WTC11 (cell line): ENCODE results near the gene PHF14. TPM values are rescaled to one million over a fixed set of nuclear protein-coding genes. Genes with fewer than 3 reads are reported as not detected.

Experiments
- ATAC-seq: fragments of 200-7000 bp; cut with Tn5 transposase; 2 replicates; pipeline ENCODE4 v1.10.0; 2021; ENCODE audit warnings: mild to moderate bottlenecking, moderate library complexity
- CTCF ChIA-PET: fragments of 300-600 bp; sonication (Branson Sonifier 250); formaldehyde crosslinking; loops from one replicate; lab custom pipeline; 2021; ENCODE audit warnings: antibody characterized with exemption; lab: Charles Lee
- POLR2A ChIA-PET: fragments of 350-600 bp; sonication (Branson Sonifier 250); formaldehyde crosslinking; loops from one replicate; lab custom pipeline; 2021; ENCODE audit warnings: antibody characterized with exemption; lab: Charles Lee
- DNase-seq: peaks from one replicate; pipeline ENCODE4 v3.0.0; 2021; ENCODE audit warnings: low spot score
- H3K27ac Mint-ChIP-seq: 2 replicates; pipeline ENCODE4 v1.8.0; 2021; ENCODE audit warnings: mixed read lengths
- H3K27me3 Mint-ChIP-seq: 2 replicates; pipeline ENCODE4 v1.8.0; 2021; ENCODE audit warnings: low read depth, mild to moderate bottlenecking, moderate library complexity, mixed read lengths
- H3K36me3 Mint-ChIP-seq: 2 replicates; pipeline ENCODE4 v1.8.0; 2021; ENCODE audit warnings: mixed read lengths
- H3K4me1 Mint-ChIP-seq: 2 replicates; pipeline ENCODE4 v1.8.0; 2022; ENCODE audit warnings: mixed read lengths
- H3K4me3 Mint-ChIP-seq: 2 replicates; pipeline ENCODE4 v1.8.0; 2021; ENCODE audit warnings: mild to moderate bottlenecking, moderate library complexity, mixed read lengths
- H3K9me3 Mint-ChIP-seq: 2 replicates; pipeline ENCODE4 v1.8.0; 2021; ENCODE audit warnings: mixed read lengths
- FOXP1 ChIP-seq: sonication (generic); formaldehyde crosslinking; IDR thresholded peaks from 2 replicates; pipeline ENCODE4 v1.8.0; 2022; ENCODE audit warnings: missing genetic modification reagents, mild to moderate bottlenecking, moderate library complexity, borderline replicate concordance
- JAZF1 ChIP-seq: fragments of 250-450 bp; sonication (Bioruptor Pico); IDR thresholded peaks from 2 replicates; pipeline ENCODE4 v1.9.0; 2021; ENCODE audit warnings: moderate library complexity, mild to moderate bottlenecking, inconsistent platforms
- ZNF232 ChIP-seq: sonication (generic); formaldehyde crosslinking; IDR thresholded peaks from 2 replicates; pipeline ENCODE4 v1.8.0; 2022; ENCODE audit warnings: mild to moderate bottlenecking, missing genetic modification reagents
- total RNA-seq: library from RNA; stranded (reverse); gene quantifications from 3 replicates; pipeline ENCODE4 v1.2.3, GENCODE V29; 2021
- TF ChIP-seq, protein P1 (sequence below): sonication (generic); formaldehyde crosslinking; IDR thresholded peaks from 2 replicates; pipeline ENCODE4 v1.8.0; 2023; ENCODE audit warnings: missing genetic modification reagents
- TF ChIP-seq, protein P2 (sequence below): sonication (generic); formaldehyde crosslinking; IDR thresholded peaks from 2 replicates; pipeline ENCODE4 v1.8.1; 2023; ENCODE audit warnings: mild to moderate bottlenecking, missing genetic modification reagents
- TF ChIP-seq, protein P3 (sequence below): fragments of 200-600 bp; IDR thresholded peaks from 2 replicates; pipeline ENCODE4 v1.8.0; 2022; ENCODE audit warnings: antibody characterized with exemption
- TF ChIP-seq, protein P4 (sequence below): fragments of 250-450 bp; sonication (Bioruptor Pico); IDR thresholded peaks from 2 replicates; pipeline ENCODE4 v1.9.0; 2021; ENCODE audit warnings: mild to moderate bottlenecking, borderline replicate concordance
- TF ChIP-seq, protein P5 (sequence below): sonication (generic); formaldehyde crosslinking; IDR thresholded peaks from 2 replicates; pipeline ENCODE4 v1.8.1; 2023; ENCODE audit warnings: mild to moderate bottlenecking, missing genetic modification reagents
- TF ChIP-seq, protein P6 (sequence below): sonication (generic); formaldehyde crosslinking; IDR thresholded peaks from 2 replicates; pipeline ENCODE4 v1.8.0; 2022; ENCODE audit warnings: mild to moderate bottlenecking, missing genetic modification reagents
- TF ChIP-seq, protein P7 (sequence below): sonication (generic); formaldehyde crosslinking; IDR thresholded peaks from 2 replicates; pipeline ENCODE4 v1.8.1; 2022; ENCODE audit warnings: low read depth, mild to moderate bottlenecking, moderate library complexity, missing genetic modification reagents, borderline replicate concordance
- TF ChIP-seq, protein P8 (sequence below): fragments of 250-450 bp; sonication (Bioruptor Pico); IDR thresholded peaks from 2 replicates; pipeline ENCODE4 v1.8.0; 2021; ENCODE audit warnings: mild to moderate bottlenecking
- TF ChIP-seq, protein P9 (sequence below): sonication (generic); formaldehyde crosslinking; IDR thresholded peaks from 2 replicates; pipeline ENCODE4 v1.8.0; 2023; ENCODE audit warnings: mild to moderate bottlenecking, missing genetic modification reagents

Gene PHF14
- total RNA-seq, 1 experiment from 2014 or later: 47.7 TPM

DNA sequence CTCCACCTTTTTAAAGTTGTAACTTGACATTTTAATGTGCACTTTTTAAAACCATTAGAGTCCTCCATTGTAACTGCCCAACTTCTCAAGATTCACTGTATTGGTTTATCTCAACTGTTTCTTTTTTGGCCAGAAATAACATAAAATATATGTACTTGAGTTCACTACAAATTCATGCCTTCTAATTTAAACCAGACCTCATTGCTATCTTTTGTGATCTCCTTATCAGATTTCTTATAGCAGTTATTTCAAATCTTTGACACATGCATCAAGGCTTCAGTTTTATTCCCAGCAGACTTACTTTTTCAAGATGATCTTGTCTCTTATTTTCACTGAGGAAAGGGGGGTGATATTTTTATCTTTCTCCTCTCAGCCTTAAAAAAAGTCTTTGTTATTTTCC, 154.3 kb downstream of the PHF14 start (continued):
- TF ChIP-seq, protein P1, sequence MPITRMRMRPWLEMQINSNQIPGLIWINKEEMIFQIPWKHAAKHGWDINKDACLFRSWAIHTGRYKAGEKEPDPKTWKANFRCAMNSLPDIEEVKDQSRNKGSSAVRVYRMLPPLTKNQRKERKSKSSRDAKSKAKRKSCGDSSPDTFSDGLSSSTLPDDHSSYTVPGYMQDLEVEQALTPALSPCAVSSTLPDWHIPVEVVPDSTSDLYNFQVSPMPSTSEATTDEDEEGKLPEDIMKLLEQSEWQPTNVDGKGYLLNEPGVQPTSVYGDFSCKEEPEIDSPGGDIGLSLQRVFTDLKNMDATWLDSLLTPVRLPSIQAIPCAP: no peak
- TF ChIP-seq, protein P2, sequence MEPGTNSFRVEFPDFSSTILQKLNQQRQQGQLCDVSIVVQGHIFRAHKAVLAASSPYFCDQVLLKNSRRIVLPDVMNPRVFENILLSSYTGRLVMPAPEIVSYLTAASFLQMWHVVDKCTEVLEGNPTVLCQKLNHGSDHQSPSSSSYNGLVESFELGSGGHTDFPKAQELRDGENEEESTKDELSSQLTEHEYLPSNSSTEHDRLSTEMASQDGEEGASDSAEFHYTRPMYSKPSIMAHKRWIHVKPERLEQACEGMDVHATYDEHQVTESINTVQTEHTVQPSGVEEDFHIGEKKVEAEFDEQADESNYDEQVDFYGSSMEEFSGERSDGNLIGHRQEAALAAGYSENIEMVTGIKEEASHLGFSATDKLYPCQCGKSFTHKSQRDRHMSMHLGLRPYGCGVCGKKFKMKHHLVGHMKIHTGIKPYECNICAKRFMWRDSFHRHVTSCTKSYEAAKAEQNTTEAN: no peak
- TF ChIP-seq FOXP1 (CRISPR knock-in tag): no peak
- TF ChIP-seq, protein P3, sequence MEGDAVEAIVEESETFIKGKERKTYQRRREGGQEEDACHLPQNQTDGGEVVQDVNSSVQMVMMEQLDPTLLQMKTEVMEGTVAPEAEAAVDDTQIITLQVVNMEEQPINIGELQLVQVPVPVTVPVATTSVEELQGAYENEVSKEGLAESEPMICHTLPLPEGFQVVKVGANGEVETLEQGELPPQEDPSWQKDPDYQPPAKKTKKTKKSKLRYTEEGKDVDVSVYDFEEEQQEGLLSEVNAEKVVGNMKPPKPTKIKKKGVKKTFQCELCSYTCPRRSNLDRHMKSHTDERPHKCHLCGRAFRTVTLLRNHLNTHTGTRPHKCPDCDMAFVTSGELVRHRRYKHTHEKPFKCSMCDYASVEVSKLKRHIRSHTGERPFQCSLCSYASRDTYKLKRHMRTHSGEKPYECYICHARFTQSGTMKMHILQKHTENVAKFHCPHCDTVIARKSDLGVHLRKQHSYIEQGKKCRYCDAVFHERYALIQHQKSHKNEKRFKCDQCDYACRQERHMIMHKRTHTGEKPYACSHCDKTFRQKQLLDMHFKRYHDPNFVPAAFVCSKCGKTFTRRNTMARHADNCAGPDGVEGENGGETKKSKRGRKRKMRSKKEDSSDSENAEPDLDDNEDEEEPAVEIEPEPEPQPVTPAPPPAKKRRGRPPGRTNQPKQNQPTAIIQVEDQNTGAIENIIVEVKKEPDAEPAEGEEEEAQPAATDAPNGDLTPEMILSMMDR: no peak
- TF ChIP-seq, protein P4, sequence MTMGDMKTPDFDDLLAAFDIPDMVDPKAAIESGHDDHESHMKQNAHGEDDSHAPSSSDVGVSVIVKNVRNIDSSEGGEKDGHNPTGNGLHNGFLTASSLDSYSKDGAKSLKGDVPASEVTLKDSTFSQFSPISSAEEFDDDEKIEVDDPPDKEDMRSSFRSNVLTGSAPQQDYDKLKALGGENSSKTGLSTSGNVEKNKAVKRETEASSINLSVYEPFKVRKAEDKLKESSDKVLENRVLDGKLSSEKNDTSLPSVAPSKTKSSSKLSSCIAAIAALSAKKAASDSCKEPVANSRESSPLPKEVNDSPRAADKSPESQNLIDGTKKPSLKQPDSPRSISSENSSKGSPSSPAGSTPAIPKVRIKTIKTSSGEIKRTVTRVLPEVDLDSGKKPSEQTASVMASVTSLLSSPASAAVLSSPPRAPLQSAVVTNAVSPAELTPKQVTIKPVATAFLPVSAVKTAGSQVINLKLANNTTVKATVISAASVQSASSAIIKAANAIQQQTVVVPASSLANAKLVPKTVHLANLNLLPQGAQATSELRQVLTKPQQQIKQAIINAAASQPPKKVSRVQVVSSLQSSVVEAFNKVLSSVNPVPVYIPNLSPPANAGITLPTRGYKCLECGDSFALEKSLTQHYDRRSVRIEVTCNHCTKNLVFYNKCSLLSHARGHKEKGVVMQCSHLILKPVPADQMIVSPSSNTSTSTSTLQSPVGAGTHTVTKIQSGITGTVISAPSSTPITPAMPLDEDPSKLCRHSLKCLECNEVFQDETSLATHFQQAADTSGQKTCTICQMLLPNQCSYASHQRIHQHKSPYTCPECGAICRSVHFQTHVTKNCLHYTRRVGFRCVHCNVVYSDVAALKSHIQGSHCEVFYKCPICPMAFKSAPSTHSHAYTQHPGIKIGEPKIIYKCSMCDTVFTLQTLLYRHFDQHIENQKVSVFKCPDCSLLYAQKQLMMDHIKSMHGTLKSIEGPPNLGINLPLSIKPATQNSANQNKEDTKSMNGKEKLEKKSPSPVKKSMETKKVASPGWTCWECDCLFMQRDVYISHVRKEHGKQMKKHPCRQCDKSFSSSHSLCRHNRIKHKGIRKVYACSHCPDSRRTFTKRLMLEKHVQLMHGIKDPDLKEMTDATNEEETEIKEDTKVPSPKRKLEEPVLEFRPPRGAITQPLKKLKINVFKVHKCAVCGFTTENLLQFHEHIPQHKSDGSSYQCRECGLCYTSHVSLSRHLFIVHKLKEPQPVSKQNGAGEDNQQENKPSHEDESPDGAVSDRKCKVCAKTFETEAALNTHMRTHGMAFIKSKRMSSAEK (CRISPR knock-in tag): no peak
- TF ChIP-seq JAZF1 (CRISPR knock-in tag): no peak
- TF ChIP-seq, protein P5, sequence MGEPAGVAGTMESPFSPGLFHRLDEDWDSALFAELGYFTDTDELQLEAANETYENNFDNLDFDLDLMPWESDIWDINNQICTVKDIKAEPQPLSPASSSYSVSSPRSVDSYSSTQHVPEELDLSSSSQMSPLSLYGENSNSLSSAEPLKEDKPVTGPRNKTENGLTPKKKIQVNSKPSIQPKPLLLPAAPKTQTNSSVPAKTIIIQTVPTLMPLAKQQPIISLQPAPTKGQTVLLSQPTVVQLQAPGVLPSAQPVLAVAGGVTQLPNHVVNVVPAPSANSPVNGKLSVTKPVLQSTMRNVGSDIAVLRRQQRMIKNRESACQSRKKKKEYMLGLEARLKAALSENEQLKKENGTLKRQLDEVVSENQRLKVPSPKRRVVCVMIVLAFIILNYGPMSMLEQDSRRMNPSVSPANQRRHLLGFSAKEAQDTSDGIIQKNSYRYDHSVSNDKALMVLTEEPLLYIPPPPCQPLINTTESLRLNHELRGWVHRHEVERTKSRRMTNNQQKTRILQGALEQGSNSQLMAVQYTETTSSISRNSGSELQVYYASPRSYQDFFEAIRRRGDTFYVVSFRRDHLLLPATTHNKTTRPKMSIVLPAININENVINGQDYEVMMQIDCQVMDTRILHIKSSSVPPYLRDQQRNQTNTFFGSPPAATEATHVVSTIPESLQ (CRISPR knock-in tag): no peak
- TF ChIP-seq, all 79 proteins: peak for 0

DNA sequence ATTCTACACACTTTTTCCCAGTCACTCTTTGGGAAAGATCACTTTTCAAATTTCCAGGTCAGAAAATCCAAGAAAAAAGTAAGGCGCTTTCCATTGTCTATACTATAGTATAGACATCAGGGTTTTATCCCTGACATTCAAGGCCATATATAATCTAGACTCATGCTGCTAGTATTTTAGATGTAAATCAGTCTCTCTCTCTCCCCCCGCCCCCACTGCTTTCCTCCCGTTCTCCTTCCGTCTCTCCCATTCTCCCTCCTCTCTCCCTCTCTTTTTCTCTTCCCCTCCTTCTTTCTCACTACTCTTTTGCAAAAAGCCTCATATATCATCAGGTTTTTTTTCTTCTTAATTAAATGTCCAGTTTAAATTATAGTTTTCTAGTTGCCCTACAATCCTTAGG, 154.8 kb downstream of the PHF14 start:
- Mint-ChIP-seq H3K4me1 (peaks cover 34% of the 10 kb centered on the region), H3K4me3 (peak overlapping the region; percentile 6), H3K9me3 (no peaks in the 10 kb centered on the region), H3K36me3 (no peaks in the 10 kb centered on the region), H3K27ac (peak overlapping the region; percentile 68), H3K27me3 (no peaks in the 10 kb centered on the region)
- POLR2A ChIA-PET: no interaction called here
- peak; percentile 19 for DNase-seq
- peak; percentile 94 for ATAC-seq
- CTCF ChIA-PET: no interaction called here
- TF ChIP-seq, protein P6, sequence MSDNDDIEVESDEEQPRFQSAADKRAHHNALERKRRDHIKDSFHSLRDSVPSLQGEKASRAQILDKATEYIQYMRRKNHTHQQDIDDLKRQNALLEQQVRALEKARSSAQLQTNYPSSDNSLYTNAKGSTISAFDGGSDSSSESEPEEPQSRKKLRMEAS: no peak
- TF ChIP-seq ZNF232: no peak
- TF ChIP-seq, protein P1: no peak
- TF ChIP-seq, protein P4 (CRISPR knock-in tag): no peak
- TF ChIP-seq, protein P7, sequence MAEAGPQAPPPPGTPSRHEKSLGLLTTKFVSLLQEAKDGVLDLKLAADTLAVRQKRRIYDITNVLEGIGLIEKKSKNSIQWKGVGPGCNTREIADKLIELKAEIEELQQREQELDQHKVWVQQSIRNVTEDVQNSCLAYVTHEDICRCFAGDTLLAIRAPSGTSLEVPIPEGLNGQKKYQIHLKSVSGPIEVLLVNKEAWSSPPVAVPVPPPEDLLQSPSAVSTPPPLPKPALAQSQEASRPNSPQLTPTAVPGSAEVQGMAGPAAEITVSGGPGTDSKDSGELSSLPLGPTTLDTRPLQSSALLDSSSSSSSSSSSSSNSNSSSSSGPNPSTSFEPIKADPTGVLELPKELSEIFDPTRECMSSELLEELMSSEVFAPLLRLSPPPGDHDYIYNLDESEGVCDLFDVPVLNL (CRISPR knock-in tag): no peak
- TF ChIP-seq, protein P8, sequence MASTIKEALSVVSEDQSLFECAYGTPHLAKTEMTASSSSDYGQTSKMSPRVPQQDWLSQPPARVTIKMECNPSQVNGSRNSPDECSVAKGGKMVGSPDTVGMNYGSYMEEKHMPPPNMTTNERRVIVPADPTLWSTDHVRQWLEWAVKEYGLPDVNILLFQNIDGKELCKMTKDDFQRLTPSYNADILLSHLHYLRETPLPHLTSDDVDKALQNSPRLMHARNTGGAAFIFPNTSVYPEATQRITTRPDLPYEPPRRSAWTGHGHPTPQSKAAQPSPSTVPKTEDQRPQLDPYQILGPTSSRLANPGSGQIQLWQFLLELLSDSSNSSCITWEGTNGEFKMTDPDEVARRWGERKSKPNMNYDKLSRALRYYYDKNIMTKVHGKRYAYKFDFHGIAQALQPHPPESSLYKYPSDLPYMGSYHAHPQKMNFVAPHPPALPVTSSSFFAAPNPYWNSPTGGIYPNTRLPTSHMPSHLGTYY (CRISPR knock-in tag): no peak
- TF ChIP-seq, protein P9, sequence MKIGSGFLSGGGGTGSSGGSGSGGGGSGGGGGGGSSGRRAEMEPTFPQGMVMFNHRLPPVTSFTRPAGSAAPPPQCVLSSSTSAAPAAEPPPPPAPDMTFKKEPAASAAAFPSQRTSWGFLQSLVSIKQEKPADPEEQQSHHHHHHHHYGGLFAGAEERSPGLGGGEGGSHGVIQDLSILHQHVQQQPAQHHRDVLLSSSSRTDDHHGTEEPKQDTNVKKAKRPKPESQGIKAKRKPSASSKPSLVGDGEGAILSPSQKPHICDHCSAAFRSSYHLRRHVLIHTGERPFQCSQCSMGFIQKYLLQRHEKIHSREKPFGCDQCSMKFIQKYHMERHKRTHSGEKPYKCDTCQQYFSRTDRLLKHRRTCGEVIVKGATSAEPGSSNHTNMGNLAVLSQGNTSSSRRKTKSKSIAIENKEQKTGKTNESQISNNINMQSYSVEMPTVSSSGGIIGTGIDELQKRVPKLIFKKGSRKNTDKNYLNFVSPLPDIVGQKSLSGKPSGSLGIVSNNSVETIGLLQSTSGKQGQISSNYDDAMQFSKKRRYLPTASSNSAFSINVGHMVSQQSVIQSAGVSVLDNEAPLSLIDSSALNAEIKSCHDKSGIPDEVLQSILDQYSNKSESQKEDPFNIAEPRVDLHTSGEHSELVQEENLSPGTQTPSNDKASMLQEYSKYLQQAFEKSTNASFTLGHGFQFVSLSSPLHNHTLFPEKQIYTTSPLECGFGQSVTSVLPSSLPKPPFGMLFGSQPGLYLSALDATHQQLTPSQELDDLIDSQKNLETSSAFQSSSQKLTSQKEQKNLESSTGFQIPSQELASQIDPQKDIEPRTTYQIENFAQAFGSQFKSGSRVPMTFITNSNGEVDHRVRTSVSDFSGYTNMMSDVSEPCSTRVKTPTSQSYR (CRISPR knock-in tag): no peak
